Type B pancreatic cell (in vitro differentiated cells): Measurements from ENCODE around the gene SERPINE2. TPM values are rescaled to one million over a fixed set of nuclear protein-coding genes. Genes with fewer than 3 reads are reported as not detected.

Source experiments
- DNase-seq: peaks from one replicate; pipeline ENCODE4 v3.0.0; 2021; ENCODE audit warnings: mixed read lengths; ENCODE audit not compliant: unreplicated experiment; ENCODE audit errors: extremely low spot score
- H3K27ac Mint-ChIP-seq: 2 replicates; pipeline ENCODE4 v1.8.0; 2021; ENCODE audit warnings: mild to moderate bottlenecking, mixed read lengths
- H3K27me3 Mint-ChIP-seq: 2 replicates; pipeline ENCODE4 v1.8.0; 2021; ENCODE audit warnings: mixed read lengths
- H3K36me3 Mint-ChIP-seq: 2 replicates; pipeline ENCODE4 v1.8.0; 2021; ENCODE audit warnings: mixed read lengths
- H3K4me1 Mint-ChIP-seq: one replicate; pipeline ENCODE4 v1.8.0; 2021; ENCODE audit warnings: mixed read lengths; ENCODE audit not compliant: unreplicated experiment
- H3K4me3 Mint-ChIP-seq: 2 replicates; pipeline ENCODE4 v1.8.0; 2021; ENCODE audit warnings: mild to moderate bottlenecking, mixed read lengths
- H3K9me3 Mint-ChIP-seq: 2 replicates; pipeline ENCODE4 v1.8.0; 2021; ENCODE audit warnings: mixed read lengths
- total RNA-seq: library from RNA; stranded (reverse); gene quantifications from 2 replicates; pipeline ENCODE4 v1.2.1, GENCODE V29; 2021; ENCODE audit warnings: low replicate concordance
- TF ChIP-seq, protein P1 (sequence below): fragments of 200-600 bp; sonication (generic); conservative IDR thresholded peaks from 2 replicates; pipeline ENCODE4 v1.5.0; 2021; ENCODE audit warnings: antibody characterized with exemption, mild to moderate bottlenecking

The SERPINE2 gene
- total RNA-seq, 1 donor from 2014 or later, result 37.4 TPM

DNA sequence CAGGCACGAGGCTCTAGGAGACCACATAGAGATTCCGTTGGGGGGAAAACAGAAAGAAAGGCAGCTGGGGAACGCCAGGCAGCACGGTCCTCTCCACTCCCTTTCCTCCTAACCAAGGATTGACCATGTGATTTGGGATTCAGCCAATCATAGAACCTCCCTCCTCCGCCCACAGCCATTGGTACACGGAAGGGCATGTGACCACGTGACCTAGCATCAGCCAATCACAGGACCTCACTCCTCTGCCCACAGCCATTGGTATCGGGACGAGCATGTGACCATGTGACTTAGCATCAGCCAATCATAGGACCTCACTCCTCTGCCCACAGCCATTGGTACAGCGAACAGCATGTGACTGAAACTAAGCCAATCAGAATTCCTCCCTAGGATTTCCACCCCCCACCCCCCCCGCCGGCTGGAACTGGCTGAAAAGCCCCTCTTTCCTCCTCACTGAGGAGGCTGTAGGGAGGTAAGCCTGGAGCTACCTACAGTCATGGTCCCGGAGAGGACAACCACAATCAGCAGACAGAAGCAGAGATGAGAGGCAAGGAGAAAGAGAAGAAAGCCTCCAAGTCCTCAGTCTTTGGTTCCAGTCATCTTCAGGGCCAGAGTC, 7.6 kb downstream of the SERPINE2 start:
- no peak overlapping the region for H3K27ac Mint-ChIP-seq
- DNase-seq, result no peak
- H3K4me3 Mint-ChIP-seq, result no peak overlapping the region
- no peaks in the 10 kb centered on the region for H3K9me3 Mint-ChIP-seq
- H3K36me3 Mint-ChIP-seq, result peaks cover 5% of the 10 kb centered on the region
- TF ChIP-seq, protein P1, sequence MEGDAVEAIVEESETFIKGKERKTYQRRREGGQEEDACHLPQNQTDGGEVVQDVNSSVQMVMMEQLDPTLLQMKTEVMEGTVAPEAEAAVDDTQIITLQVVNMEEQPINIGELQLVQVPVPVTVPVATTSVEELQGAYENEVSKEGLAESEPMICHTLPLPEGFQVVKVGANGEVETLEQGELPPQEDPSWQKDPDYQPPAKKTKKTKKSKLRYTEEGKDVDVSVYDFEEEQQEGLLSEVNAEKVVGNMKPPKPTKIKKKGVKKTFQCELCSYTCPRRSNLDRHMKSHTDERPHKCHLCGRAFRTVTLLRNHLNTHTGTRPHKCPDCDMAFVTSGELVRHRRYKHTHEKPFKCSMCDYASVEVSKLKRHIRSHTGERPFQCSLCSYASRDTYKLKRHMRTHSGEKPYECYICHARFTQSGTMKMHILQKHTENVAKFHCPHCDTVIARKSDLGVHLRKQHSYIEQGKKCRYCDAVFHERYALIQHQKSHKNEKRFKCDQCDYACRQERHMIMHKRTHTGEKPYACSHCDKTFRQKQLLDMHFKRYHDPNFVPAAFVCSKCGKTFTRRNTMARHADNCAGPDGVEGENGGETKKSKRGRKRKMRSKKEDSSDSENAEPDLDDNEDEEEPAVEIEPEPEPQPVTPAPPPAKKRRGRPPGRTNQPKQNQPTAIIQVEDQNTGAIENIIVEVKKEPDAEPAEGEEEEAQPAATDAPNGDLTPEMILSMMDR, result no peak
- H3K4me1 Mint-ChIP-seq, result no peaks in the 10 kb centered on the region
- peaks cover 15% of the 10 kb centered on the region for H3K27me3 Mint-ChIP-seq

DNA sequence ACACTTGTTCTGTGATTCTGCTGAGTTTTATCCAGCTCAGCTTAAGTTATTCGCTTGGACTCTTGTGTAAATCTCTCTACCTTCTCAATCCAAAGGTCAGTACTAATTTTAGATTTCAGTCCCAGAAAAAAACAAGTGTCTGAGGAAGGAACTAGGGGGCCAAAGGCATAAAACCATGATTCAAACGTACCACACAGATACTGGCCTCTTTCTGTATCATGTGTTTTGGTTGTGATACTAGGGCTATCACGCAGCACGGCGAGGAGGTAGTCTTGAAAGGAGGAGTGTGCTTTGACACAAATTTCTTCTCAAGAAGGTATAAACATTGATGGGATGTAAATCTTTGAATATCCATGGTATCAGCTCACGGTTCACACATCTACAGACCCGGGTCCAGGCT, 8.3 kb downstream of the SERPINE2 start:
- no peak for DNase-seq
- H3K27ac Mint-ChIP-seq, result no peak overlapping the region
- H3K4me3 Mint-ChIP-seq, result no peak overlapping the region
- TF ChIP-seq, protein P1, result no peak
- H3K4me1 Mint-ChIP-seq, result no peaks in the 10 kb centered on the region
- peaks cover 5% of the 10 kb centered on the region for H3K36me3 Mint-ChIP-seq
- peaks cover 11% of the 10 kb centered on the region for H3K27me3 Mint-ChIP-seq
- no peaks in the 10 kb centered on the region for H3K9me3 Mint-ChIP-seq

DNA sequence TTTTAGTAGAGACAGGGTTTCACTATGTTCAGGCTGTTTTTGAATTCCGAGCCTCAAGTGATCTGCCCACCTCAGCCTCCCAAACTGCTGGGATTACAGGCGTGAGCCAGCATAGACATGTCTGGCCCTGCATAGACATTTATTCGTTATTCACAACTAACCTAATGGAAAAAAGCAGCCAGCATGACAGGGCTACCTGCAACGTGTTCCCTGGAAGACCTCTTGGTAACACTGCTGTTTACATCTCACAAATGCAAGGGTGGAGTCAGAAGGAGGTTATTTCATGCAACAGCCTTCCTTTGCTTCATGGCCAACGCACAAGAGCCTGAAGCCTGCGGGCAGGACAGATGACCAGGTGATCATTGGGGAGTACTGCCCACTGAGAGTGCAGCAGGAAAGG, 9.2 kb downstream of the SERPINE2 start:
- H3K9me3 Mint-ChIP-seq, result no peaks in the 10 kb centered on the region
- TF ChIP-seq, protein P1, result no peak
- H3K36me3 Mint-ChIP-seq, result peaks cover 5% of the 10 kb centered on the region
- peaks cover 10% of the 10 kb centered on the region for H3K27me3 Mint-ChIP-seq
- H3K27ac Mint-ChIP-seq, result no peak overlapping the region
- DNase-seq, result no peak
- H3K4me1 Mint-ChIP-seq, result no peaks in the 10 kb centered on the region
- H3K4me3 Mint-ChIP-seq, result no peak overlapping the region

DNA sequence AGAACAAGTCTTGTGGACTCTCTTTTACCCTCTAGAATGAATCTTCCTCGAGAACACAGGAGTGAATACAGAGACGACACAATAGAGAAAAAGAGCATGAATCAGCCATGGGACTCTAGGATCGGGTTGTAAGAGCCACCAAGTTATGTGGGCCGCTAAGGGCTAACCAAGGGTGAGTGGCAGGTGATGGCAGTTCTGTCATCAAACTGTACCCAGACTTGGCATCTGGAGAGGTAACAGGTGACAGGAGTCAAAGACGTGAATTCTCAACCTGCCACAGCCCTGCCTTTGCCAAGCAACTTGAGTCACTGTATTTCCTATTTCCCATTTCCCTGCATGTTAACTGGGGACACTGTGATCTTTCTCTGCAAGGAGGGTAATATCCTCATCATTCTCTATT, 11.2 kb downstream of the SERPINE2 start:
- Mint-ChIP-seq H3K9me3 (peaks cover 4% of the 10 kb centered on the region), H3K27me3 (peaks cover 4% of the 10 kb centered on the region), H3K27ac (no peak overlapping the region), H3K36me3 (no peaks in the 10 kb centered on the region), H3K4me3 (no peak overlapping the region), H3K4me1 (no peaks in the 10 kb centered on the region)
- DNase-seq, result no peak
- TF ChIP-seq, protein P1, result no peak

DNA sequence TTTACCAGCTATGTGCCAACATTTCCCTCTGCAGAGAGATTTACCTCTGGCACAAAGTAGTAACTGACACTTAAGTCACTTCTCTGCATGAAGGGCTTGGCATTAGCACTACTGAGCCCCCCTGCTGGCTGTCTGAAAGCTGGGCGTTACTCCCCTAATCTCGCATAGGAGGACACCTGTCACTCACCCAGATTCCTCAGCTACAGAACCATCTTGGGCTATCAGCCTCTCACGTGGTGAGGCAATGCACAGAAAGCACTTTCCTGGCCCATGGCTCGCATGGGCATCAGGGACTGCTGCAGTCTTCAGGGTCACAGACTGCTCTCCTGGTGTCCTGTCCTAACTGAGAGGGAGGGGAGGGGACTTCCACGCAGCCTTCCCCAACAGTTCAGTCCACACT, 12.0 kb downstream of the SERPINE2 start:
- H3K27ac Mint-ChIP-seq, result no peak overlapping the region
- no peak for DNase-seq
- H3K4me1 Mint-ChIP-seq, result no peaks in the 10 kb centered on the region
- peaks cover 4% of the 10 kb centered on the region for H3K27me3 Mint-ChIP-seq
- H3K4me3 Mint-ChIP-seq, result no peak overlapping the region
- TF ChIP-seq, protein P1, result no peak
- H3K36me3 Mint-ChIP-seq, result no peaks in the 10 kb centered on the region
- peaks cover 4% of the 10 kb centered on the region for H3K9me3 Mint-ChIP-seq

DNA sequence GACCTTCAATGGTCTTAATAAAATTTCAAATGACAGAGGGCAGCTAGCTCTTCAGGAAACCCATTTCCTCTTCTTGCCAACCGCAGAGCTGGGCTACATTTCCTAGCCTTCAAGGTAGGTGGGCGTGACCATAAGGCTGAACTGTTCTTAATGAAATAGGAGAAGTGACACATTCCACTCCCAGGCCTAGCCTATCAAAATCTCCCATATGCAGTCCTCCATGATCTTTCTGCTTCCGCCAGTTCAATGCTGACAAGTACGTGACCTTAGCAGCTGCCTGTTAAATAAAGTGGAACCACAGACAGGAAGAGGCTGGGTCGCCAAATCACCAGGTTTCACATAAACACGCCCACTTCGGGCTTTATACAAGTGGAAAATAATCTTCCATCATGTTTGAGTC, 13.2 kb downstream of the SERPINE2 start:
- Mint-ChIP-seq H3K27ac (no peak overlapping the region), H3K27me3 (peaks cover 4% of the 10 kb centered on the region), H3K4me1 (no peaks in the 10 kb centered on the region), H3K9me3 (peaks cover 10% of the 10 kb centered on the region), H3K4me3 (no peak overlapping the region), H3K36me3 (no peaks in the 10 kb centered on the region)
- no peak for DNase-seq
- TF ChIP-seq, protein P1, result no peak
